Measurements from ENCODE around the gene PPP1R18. TPM values are rescaled to one million over a fixed set of nuclear protein-coding genes. Genes with fewer than 3 reads are reported as not detected.

PPP1R18 gene
- total RNA-seq, 1 experiment from 2014 or later = 33.6 TPM

GRCh38 chr6:30654798-30655742, 31.4 kb downstream of the PPP1R18 start:
- no TSS peak for BruUV-seq (replicated peaks)
- intact Hi-C loops (cut with micrococcal nuclease) = no loop called here
- Histone ChIP-seq H3K9me3 (ENCODE audit: control insufficient read depth in 1 of 2, insufficient read depth in 1 of 2, low read depth in 1 of 2, low read length in 2 of 2) (no peaks in the 10 kb centered on the region), H3K27me3 (ENCODE audit: insufficient read depth, low read length) (no peaks in the 10 kb centered on the region), H3K4me1 (ENCODE audit: control insufficient read depth in 1 of 2, insufficient read depth in 2 of 2, low read length in 2 of 2) (no peaks in the 10 kb centered on the region), H4K20me1 (ENCODE audit: insufficient read depth) (no peaks in the 10 kb centered on the region), H3K4me3 (replicated peaks in 1 of 2; ENCODE audit: low read depth in 1 of 2, low read length in 2 of 2) (no peak overlapping the region), H3K27ac (ENCODE audit: low read depth, low read length) (no peak overlapping the region), H3K79me2 (ENCODE audit: insufficient read depth, low read length) (no peaks in the 10 kb centered on the region), H3K36me3 (ENCODE audit: control insufficient read depth in 1 of 2, insufficient read depth in 2 of 2, low read length in 2 of 2) (peaks cover 46 to 72% of the 10 kb centered on the region in 2 experiments; a peak in 3 of 4 replicates), H2AFZ (ENCODE audit: low read depth, low read length, poor library complexity, severe bottlenecking) (no peak overlapping the region), H3K9ac (ENCODE audit: low read length) (no peak overlapping the region), H3K9me2 (ENCODE audit: insufficient read depth) (no peaks in the 10 kb centered on the region), H3K4me2 (ENCODE audit: low read length) (no peak overlapping the region)
- ChIA-PET POLR2A (no interaction called here), RAD21 (ENCODE audit: low non-redundant PET in 1 of 2, low total read pairs in 2 of 2, uncharacterized antibody in 2 of 2, unreplicated experiment in 2 of 2) (no interaction called here), CTCF (no interaction called here)
- ATAC-seq (no peak), DNase-seq (ENCODE audit: low read depth, low spot score) (no peak)
- TF ChIP-seq POLR2A (IDR thresholded peaks at IDR 0.05; ENCODE audit: borderline replicate concordance, extremely low read depth, insufficient read depth, insufficient read length) (no peak), ZFX (IDR thresholded peaks at IDR 0.05) (no peak), SP1 (IDR thresholded peaks at IDR 0.05; ENCODE audit: low read depth) (no peak), SRF (IDR thresholded peaks at IDR 0.05; ENCODE audit: low read depth) (no peak), EZH2phosphoT487 (IDR thresholded peaks at IDR 0.05; ENCODE audit: borderline replicate concordance) (no peak), MAX (IDR thresholded peaks at IDR 0.05) (no peak), POLR2AphosphoS5 (IDR thresholded peaks at IDR 0.05; ENCODE audit: low read depth, low read length) (no peak), EZH2 (IDR thresholded peaks at IDR 0.05) (no peak), ZNF274 (IDR thresholded peaks at IDR 0.05; ENCODE audit: low read depth, low read length) (no peak), CBX3 (IDR thresholded peaks at IDR 0.05; ENCODE audit: low read depth) (no peak), YY1 (IDR thresholded peaks at IDR 0.05; ENCODE audit: extremely low read depth, insufficient replicate concordance, low read depth, low read length) (no peak), FOSL1 (IDR thresholded peaks at IDR 0.05; ENCODE audit: low read depth) (no peak), RAD21 (IDR thresholded peaks at IDR 0.05; ENCODE audit: low read depth) (no peak), JUND (IDR thresholded peaks at IDR 0.05) (no peak), REST (IDR thresholded peaks at IDR 0.05; ENCODE audit: low read depth) (no peak)

Measured in HCT116 (cell line).